CD4-positive, alpha-beta memory T cell (primary cell): Measurements from ENCODE around the gene PANX1. TPM values are rescaled to one million over a fixed set of nuclear protein-coding genes. Genes with fewer than 3 reads are reported as not detected.
A peak's percentile ranks its signal among the peaks of the same experiment; 100 is the strongest.

ENCODE experiments used
- CTCF ChIA-PET: fragments of 350-600 bp; sonication (Branson Sonifier 250); formaldehyde crosslinking; loops from one replicate; lab custom pipeline; 2021; ENCODE audit warnings: inconsistent platforms; ENCODE audit not compliant: partially characterized antibody; lab: Charles Lee
- POLR2A ChIA-PET: fragments of 350-600 bp; sonication (Branson Sonifier 250); formaldehyde crosslinking; loops from one replicate; lab custom pipeline; 2021; ENCODE audit not compliant: partially characterized antibody; lab: Charles Lee
- DNase-seq, 5 donors: peaks; one replicate each; pipeline versions ENCODE4 v3.0.0 to v3.0.0-alpha.2; 2020 to 2022; ENCODE audit warnings: mixed read lengths in 1 of 5
- H3K27ac ChIP-seq: one replicate; pipeline ENCODE4 v1.7.0; 2013; ENCODE audit warnings: low read depth, low read length
- H3K27me3 ChIP-seq: 2 replicates; pipeline ENCODE4 v1.7.0; 2013; ENCODE audit warnings: mild to moderate bottlenecking, low read length, moderate library complexity; ENCODE audit not compliant: insufficient read depth
- H3K36me3 ChIP-seq: 2 replicates; pipeline ENCODE4 v1.7.0; 2013; ENCODE audit warnings: mild to moderate bottlenecking, low read length, moderate library complexity; ENCODE audit not compliant: insufficient read depth
- H3K4me1 ChIP-seq: 2 replicates; pipeline ENCODE4 v1.7.0; 2013; ENCODE audit warnings: mild to moderate bottlenecking, low read length, moderate library complexity; ENCODE audit not compliant: insufficient read depth
- H3K4me3 ChIP-seq, 2 donors: one replicate each; pipeline ENCODE4 v1.7.0; 2013; ENCODE audit warnings: low read length in 2 of 2, mild to moderate bottlenecking in 1 of 2
- H3K9me3 ChIP-seq, 2 donors: one replicate each; pipeline ENCODE4 v1.7.0; 2013; ENCODE audit warnings: low read length in 2 of 2, control low read depth in 1 of 2; ENCODE audit not compliant: control insufficient read depth in 1 of 2
- H3K27ac Mint-ChIP-seq, 7 donors: one replicate each; pipeline ENCODE4 v1.8.0; 2020 to 2021; ENCODE audit warnings: mixed read lengths in 7 of 7, mild to moderate bottlenecking in 6 of 7, inconsistent platforms in 3 of 7, moderate library complexity in 3 of 7
- H3K27me3 Mint-ChIP-seq, 2 donors: one replicate each; pipeline ENCODE4 v1.8.0; 2020 to 2021; ENCODE audit warnings: mixed read lengths in 2 of 2
- H3K36me3 Mint-ChIP-seq, 2 donors: one replicate each; pipeline ENCODE4 v1.8.0; 2020 to 2021; ENCODE audit warnings: mixed read lengths in 2 of 2, inconsistent platforms in 1 of 2, mild to moderate bottlenecking in 1 of 2
- H3K4me1 Mint-ChIP-seq, 4 donors: one replicate each; pipeline ENCODE4 v1.8.0; 2020 to 2021; ENCODE audit warnings: mixed read lengths in 4 of 4, mild to moderate bottlenecking in 1 of 4
- H3K4me3 Mint-ChIP-seq, 8 donors: one replicate each; pipeline ENCODE4 v1.8.0; 2020 to 2021; ENCODE audit warnings: mixed read lengths in 8 of 8, mild to moderate bottlenecking in 7 of 8, moderate library complexity in 6 of 8, inconsistent platforms in 3 of 8
- H3K9me3 Mint-ChIP-seq, 8 donors: one replicate each; pipeline ENCODE4 v1.8.0; 2020 to 2021; ENCODE audit warnings: mixed read lengths in 8 of 8, mild to moderate bottlenecking in 5 of 8, inconsistent platforms in 3 of 8, moderate library complexity in 1 of 8
- intact Hi-C: fragments of 100-400 bp; cut with micrococcal nuclease; formaldehyde crosslinking; loops from one replicate; pipeline ENCODE4 v1.15.1; 2023
- polyA plus RNA-seq, 2 donors: library from polyadenylated mRNA; unstranded; fragments of 300-500 nt; fragmentation: Illumina TruSeq; gene quantifications; one replicate each; pipeline ENCODE4 v1.2.3, GENCODE V29; 2021
- total RNA-seq, 2 experiments: library from RNA; stranded (reverse); gene quantifications; one replicate each; pipeline ENCODE4 v1.2.3, GENCODE V29; 2021

PANX1 gene
- total and polyA plus RNA-seq, 4 experiments from 2014 or later, result 7.6 to 9.5 (median 8.7) TPM

- Mint-ChIP-seq H3K4me3 (no peak overlapping the region), H3K27me3 (no peaks in the 10 kb centered on the region), H3K27ac (no peak overlapping the region), H3K4me1 (no peaks in the 10 kb centered on the region), H3K9me3 (peaks cover 0 to 2% (median 0%) of the 10 kb centered on the region in 8 donors), H3K36me3 (peaks cover 37 to 49% of the 10 kb centered on the region in 2 donors)
- Histone ChIP-seq H3K36me3 (peaks cover 24% of the 10 kb centered on the region), H3K27ac (no peak overlapping the region), H3K27me3 (no peaks in the 10 kb centered on the region), H3K9me3 (no peaks in the 10 kb centered on the region), H3K4me1 (no peaks in the 10 kb centered on the region), H3K4me3 (no peak overlapping the region)
- ChIA-PET CTCF (interaction anchor here (1.3 to 2.5 kb wide), 5 partner anchors 8 to 322 kb away, joined by 3 to 10 read pairs (median 4); no protein-coding TSS in a partner anchor), POLR2A (no interaction called here)
- intact Hi-C loops, result loop anchor here (5.0 kb wide), 1 partner anchor 324 kb away; no protein-coding TSS in a partner anchor
- DNase-seq, result no peak
These were observed 54.7 kb downstream of the PANX1 start for GRCh38 chr11:94183251-94183885.

GRCh38 chr11:94183886-94184264 lies 55.2 kb downstream of the PANX1 start:
- no peak overlapping the region for H3K27ac ChIP-seq
- H3K4me3 ChIP-seq, result no peak overlapping the region
- intact Hi-C loops, result loop anchor here (5.0 kb wide), 1 partner anchor 323 kb away; no protein-coding TSS in a partner anchor
- CTCF ChIA-PET, result interaction anchor here (1.3 to 2.5 kb wide), 5 partner anchors 9 to 321 kb away, joined by 3 to 10 read pairs (median 4); no protein-coding TSS in a partner anchor
- H3K27me3 ChIP-seq, result no peaks in the 10 kb centered on the region
- H3K4me3 Mint-ChIP-seq, result no peak overlapping the region
- H3K4me1 ChIP-seq, result no peaks in the 10 kb centered on the region
- POLR2A ChIA-PET, result no interaction called here
- H3K9me3 ChIP-seq, result no peaks in the 10 kb centered on the region
- no peak overlapping the region for H3K27ac Mint-ChIP-seq
- peak in 1 of 5 donors; percentile 15 for DNase-seq
- H3K36me3 ChIP-seq, result peaks cover 21% of the 10 kb centered on the region
- H3K27me3 Mint-ChIP-seq, result no peaks in the 10 kb centered on the region
- H3K36me3 Mint-ChIP-seq, result peaks cover 33 to 44% of the 10 kb centered on the region in 2 donors
- H3K9me3 Mint-ChIP-seq, result peaks cover 0 to 4% (median 2%) of the 10 kb centered on the region in 8 donors
- H3K4me1 Mint-ChIP-seq, result no peaks in the 10 kb centered on the region

GRCh38 chr11:94184362-94184761 lies 55.7 kb downstream of the PANX1 start:
- Mint-ChIP-seq H3K9me3 (peaks cover 0 to 5% (median 3%) of the 10 kb centered on the region in 8 donors), H3K27ac (no peak overlapping the region), H3K36me3 (peaks cover 28 to 39% of the 10 kb centered on the region in 2 donors), H3K4me1 (no peaks in the 10 kb centered on the region), H3K4me3 (no peak overlapping the region), H3K27me3 (no peaks in the 10 kb centered on the region)
- Histone ChIP-seq H3K4me3 (no peak overlapping the region), H3K9me3 (no peaks in the 10 kb centered on the region), H3K27me3 (no peaks in the 10 kb centered on the region), H3K27ac (no peak overlapping the region), H3K4me1 (no peaks in the 10 kb centered on the region), H3K36me3 (peaks cover 19% of the 10 kb centered on the region)
- DNase-seq, result no peak
- ChIA-PET CTCF (interaction anchor here (1.3 to 2.5 kb wide), 3 partner anchors 9 to 53 kb away, joined by 4 to 10 read pairs (median 8); no protein-coding TSS in a partner anchor), POLR2A (no interaction called here)
- intact Hi-C loops, result loop anchor here (5.0 kb wide), 1 partner anchor 323 kb away; no protein-coding TSS in a partner anchor

- CTCF ChIA-PET, result interaction anchor here (2.2 to 2.5 kb wide), 2 partner anchors 10 to 14 kb away, joined by 8 to 10 read pairs; no protein-coding TSS in a partner anchor
- intact Hi-C loops, result loop anchor here (5.0 kb wide), 1 partner anchor 322 kb away; no protein-coding TSS in a partner anchor
- H3K9me3 Mint-ChIP-seq, result peaks cover 0 to 5% (median 3%) of the 10 kb centered on the region in 8 donors
These were observed 56.2 kb downstream of the PANX1 start for GRCh38 chr11:94184846-94185245.

GRCh38 chr11:94185416-94186084 lies 56.9 kb downstream of the PANX1 start:
- Mint-ChIP-seq H3K9me3 (peaks cover 0 to 9% (median 4%) of the 10 kb centered on the region in 8 donors), H3K4me1 (no peaks in the 10 kb centered on the region), H3K4me3 (no peak overlapping the region), H3K27ac (no peak overlapping the region), H3K36me3 (peaks cover 16 to 27% of the 10 kb centered on the region in 2 donors), H3K27me3 (no peaks in the 10 kb centered on the region)
- Histone ChIP-seq H3K27ac (no peak overlapping the region), H3K36me3 (peaks cover 11% of the 10 kb centered on the region), H3K9me3 (no peaks in the 10 kb centered on the region), H3K4me3 (no peak overlapping the region), H3K27me3 (no peaks in the 10 kb centered on the region), H3K4me1 (no peaks in the 10 kb centered on the region)
- ChIA-PET CTCF (no interaction called here), POLR2A (no interaction called here)
- DNase-seq, result no peak
- intact Hi-C loops, result no loop called here

More at GRCh38 chr11:94184846-94185245, 56.2 kb downstream of the PANX1 start:
- no peaks in the 10 kb centered on the region for H3K9me3 ChIP-seq
- Mint-ChIP-seq H3K27ac (no peak overlapping the region), H3K27me3 (no peaks in the 10 kb centered on the region), H3K4me3 (no peak overlapping the region), H3K36me3 (peaks cover 23 to 34% of the 10 kb centered on the region in 2 donors), H3K4me1 (no peaks in the 10 kb centered on the region)
- POLR2A ChIA-PET, result no interaction called here
- no peak overlapping the region for H3K27ac ChIP-seq
- H3K27me3 ChIP-seq, result no peaks in the 10 kb centered on the region
- peaks cover 14% of the 10 kb centered on the region for H3K36me3 ChIP-seq
- no peaks in the 10 kb centered on the region for H3K4me1 ChIP-seq
- H3K4me3 ChIP-seq, result no peak overlapping the region
- no peak for DNase-seq

GRCh38 chr11:94186342-94187203 lies 57.9 kb downstream of the PANX1 start:
- Mint-ChIP-seq H3K27me3 (no peaks in the 10 kb centered on the region), H3K4me3 (no peak overlapping the region), H3K36me3 (peaks cover 6 to 17% of the 10 kb centered on the region in 2 donors), H3K27ac (peak overlapping the region in 1 of 7 donors; percentile 26), H3K4me1 (no peaks in the 10 kb centered on the region), H3K9me3 (peaks cover 0 to 9% (median 4%) of the 10 kb centered on the region in 8 donors)
- POLR2A ChIA-PET, result no interaction called here
- H3K4me1 ChIP-seq, result no peaks in the 10 kb centered on the region
- H3K27ac ChIP-seq, result no peak overlapping the region
- CTCF ChIA-PET, result interaction anchor here (1.2 kb wide), 1 partner anchor 15 kb away, joined by 3 read pairs; no protein-coding TSS in a partner anchor
- no peak overlapping the region for H3K4me3 ChIP-seq
- H3K27me3 ChIP-seq, result no peaks in the 10 kb centered on the region
- no peaks in the 10 kb centered on the region for H3K9me3 ChIP-seq
- DNase-seq, result no peak
- H3K36me3 ChIP-seq, result peaks cover under 1% of the 10 kb centered on the region
- intact Hi-C loops, result no loop called here
